ENCODE results near the gene PTGES2.
"Not testable (repeated sequence)": the region's sequence is repeated elsewhere in the genome, so short reads cannot be mapped to it uniquely, and the experiment has no call there.

GRCh38 chr9:128111726-128112125 lies 15.8 kb downstream of the PTGES2 start:
- TF ChIP-seq TARDBP (IDR thresholded peaks at IDR 0.05); CTBP1 (IDR thresholded peaks at IDR 0.05; ENCODE audit: borderline replicate concordance): not testable (repeated sequence)

Data from HEK293T (cell line).